Activated naive CD4-positive, alpha-beta T cell treated with anti-CD3 and anti-CD28 coated beads, Interleukin-2, amount 50 U/mL, for 72 hours (primary cell): Measurements from ENCODE around the gene ZFPM1. TPM values are rescaled to one million over a fixed set of nuclear protein-coding genes. Genes with fewer than 3 reads are reported as not detected.
A peak's percentile ranks its signal among the peaks of the same experiment; 100 is the strongest.

Experiments
- ATAC-seq, 2 donors: fragments of 150-1000 bp; cut with Tn5 transposase; 2 replicates each; pipeline ENCODE4 v1.10.0; 2021; ENCODE audit warnings: mild to moderate bottlenecking in 2 of 2, moderate library complexity in 2 of 2
- DNase-seq, 2 donors: peaks; one replicate each; pipeline ENCODE4 v3.0.0; 2021 to 2022; ENCODE audit warnings: low spot score in 2 of 2
- H3K27ac Mint-ChIP-seq, 2 donors: one replicate each; pipeline ENCODE4 v1.8.0; 2022; ENCODE audit warnings: mild to moderate bottlenecking in 2 of 2, mixed read lengths in 2 of 2
- H3K36me3 Mint-ChIP-seq, 2 donors: one replicate each; pipeline ENCODE4 v1.8.0; 2022; ENCODE audit warnings: mixed read lengths in 2 of 2
- H3K9me3 Mint-ChIP-seq, 2 donors: one replicate each; pipeline ENCODE4 v1.8.0; 2022; ENCODE audit warnings: mixed read lengths in 2 of 2
- total RNA-seq, 2 donors: library from RNA; stranded (reverse); gene quantifications; one replicate each; pipeline ENCODE4 v1.2.3, GENCODE V29; 2022

The ZFPM1 gene
- total RNA-seq, 2 donors from 2014 or later: 15.5 to 25.1 TPM

- no peaks in the 10 kb centered on the region for H3K9me3 Mint-ChIP-seq
- H3K27ac Mint-ChIP-seq: no peak overlapping the region
- no peaks in the 10 kb centered on the region for H3K36me3 Mint-ChIP-seq
- DNase-seq (no peak), ATAC-seq (no peak)
Measured at GRCh38 chr16:88439706-88440105, 13.4 kb upstream of the ZFPM1 start.

- ATAC-seq: no peak
- DNase-seq: no peak
- no peak overlapping the region for H3K27ac Mint-ChIP-seq
- no peaks in the 10 kb centered on the region for H3K9me3 Mint-ChIP-seq
- H3K36me3 Mint-ChIP-seq: no peaks in the 10 kb centered on the region
Measured at GRCh38 chr16:88440111-88440510, 13.0 kb upstream of the ZFPM1 start.

- no peak for ATAC-seq
- no peaks in the 10 kb centered on the region for H3K9me3 Mint-ChIP-seq
- DNase-seq: no peak
- H3K27ac Mint-ChIP-seq: no peak overlapping the region
- H3K36me3 Mint-ChIP-seq: no peaks in the 10 kb centered on the region
Measured at GRCh38 chr16:88440686-88441405, 12.2 kb upstream of the ZFPM1 start.

GRCh38 chr16:88441460-88441859 is 11.6 kb upstream of the ZFPM1 start:
- H3K27ac Mint-ChIP-seq: no peak overlapping the region
- no peaks in the 10 kb centered on the region for H3K9me3 Mint-ChIP-seq
- no peak for ATAC-seq
- no peaks in the 10 kb centered on the region for H3K36me3 Mint-ChIP-seq
- no peak for DNase-seq

- H3K9me3 Mint-ChIP-seq: no peaks in the 10 kb centered on the region
Measured at GRCh38 chr16:88442383-88442726, 10.7 kb upstream of the ZFPM1 start.

GRCh38 chr16:88442727-88443576 is 10.1 kb upstream of the ZFPM1 start:
- Mint-ChIP-seq H3K9me3 (no peaks in the 10 kb centered on the region), H3K27ac (no peak overlapping the region), H3K36me3 (no peaks in the 10 kb centered on the region)
- peak; percentile 81 to 86 for DNase-seq
- ATAC-seq: peak; percentile 93 to 97

More at GRCh38 chr16:88442383-88442726, 10.7 kb upstream of the ZFPM1 start:
- Mint-ChIP-seq H3K36me3 (no peaks in the 10 kb centered on the region), H3K27ac (no peak overlapping the region)
- no peak for ATAC-seq
- DNase-seq: no peak

- ATAC-seq: no peak
- no peak overlapping the region for H3K27ac Mint-ChIP-seq
Measured at GRCh38 chr16:88444826-88445582, 8.1 kb upstream of the ZFPM1 start.

GRCh38 chr16:88445583-88445960 is 7.5 kb upstream of the ZFPM1 start:
- Mint-ChIP-seq H3K36me3 (no peaks in the 10 kb centered on the region), H3K27ac (no peak overlapping the region), H3K9me3 (no peaks in the 10 kb centered on the region)
- DNase-seq (no peak), ATAC-seq (no peak)

More at GRCh38 chr16:88444826-88445582, 8.1 kb upstream of the ZFPM1 start:
- Mint-ChIP-seq H3K36me3 (no peaks in the 10 kb centered on the region), H3K9me3 (no peaks in the 10 kb centered on the region)
- DNase-seq: no peak

GRCh38 chr16:88446061-88446460 is 7.0 kb upstream of the ZFPM1 start:
- ATAC-seq: no peak
- H3K9me3 Mint-ChIP-seq: no peaks in the 10 kb centered on the region
- no peak overlapping the region for H3K27ac Mint-ChIP-seq

GRCh38 chr16:88446736-88447135 is 6.3 kb upstream of the ZFPM1 start:
- Mint-ChIP-seq H3K27ac (no peak overlapping the region), H3K9me3 (no peaks in the 10 kb centered on the region), H3K36me3 (no peaks in the 10 kb centered on the region)
- ATAC-seq (no peak), DNase-seq (no peak)

More at GRCh38 chr16:88446061-88446460, 7.0 kb upstream of the ZFPM1 start:
- H3K36me3 Mint-ChIP-seq: no peaks in the 10 kb centered on the region
- DNase-seq: no peak

GRCh38 chr16:88447881-88448280 is 5.2 kb upstream of the ZFPM1 start:
- ATAC-seq (no peak), DNase-seq (no peak)
- H3K9me3 Mint-ChIP-seq: no peaks in the 10 kb centered on the region
- H3K27ac Mint-ChIP-seq: no peak overlapping the region
- no peaks in the 10 kb centered on the region for H3K36me3 Mint-ChIP-seq

GRCh38 chr16:88448461-88449266 is 4.4 kb upstream of the ZFPM1 start:
- Mint-ChIP-seq H3K36me3 (no peaks in the 10 kb centered on the region), H3K9me3 (no peaks in the 10 kb centered on the region), H3K27ac (no peak overlapping the region)
- DNase-seq (no peak), ATAC-seq (no peak)

GRCh38 chr16:88449267-88449561 is 3.9 kb upstream of the ZFPM1 start:
- no peak overlapping the region for H3K27ac Mint-ChIP-seq
- no peaks in the 10 kb centered on the region for H3K9me3 Mint-ChIP-seq
- ATAC-seq (no peak), DNase-seq (no peak)
- peaks cover 0 to under 1% of the 10 kb centered on the region in 2 donors for H3K36me3 Mint-ChIP-seq

- DNase-seq (peak in 1 of 2 donors; percentile 64), ATAC-seq (no peak)
- peak overlapping the region; percentile 36 to 85 for H3K27ac Mint-ChIP-seq
- peaks cover 0 to 8% of the 10 kb centered on the region in 2 donors for H3K36me3 Mint-ChIP-seq
- H3K9me3 Mint-ChIP-seq: no peaks in the 10 kb centered on the region
Measured at GRCh38 chr16:88451586-88452481, 1.2 kb upstream of the ZFPM1 start.

GRCh38 chr16:88452482-88453216 is 431 bp upstream of the ZFPM1 start:
- peaks cover 0 to 8% of the 10 kb centered on the region in 2 donors for H3K36me3 Mint-ChIP-seq
- DNase-seq (peak; percentile 98 to 100), ATAC-seq (peak; percentile 49 to 75)
- H3K9me3 Mint-ChIP-seq: no peaks in the 10 kb centered on the region
- H3K27ac Mint-ChIP-seq: peak overlapping the region; percentile 85 to 94
